Astrocyte of the hippocampus (primary cell): ENCODE data around the gene FER1L5.
A peak's percentile ranks its signal among the peaks of the same experiment; 100 is the strongest.

Source experiments
- DNase-seq: peaks from one replicate; pipeline ENCODE4 v3.0.0; 2011; ENCODE audit warnings: low read depth, low spot score

The FER1L5 gene

DNA sequence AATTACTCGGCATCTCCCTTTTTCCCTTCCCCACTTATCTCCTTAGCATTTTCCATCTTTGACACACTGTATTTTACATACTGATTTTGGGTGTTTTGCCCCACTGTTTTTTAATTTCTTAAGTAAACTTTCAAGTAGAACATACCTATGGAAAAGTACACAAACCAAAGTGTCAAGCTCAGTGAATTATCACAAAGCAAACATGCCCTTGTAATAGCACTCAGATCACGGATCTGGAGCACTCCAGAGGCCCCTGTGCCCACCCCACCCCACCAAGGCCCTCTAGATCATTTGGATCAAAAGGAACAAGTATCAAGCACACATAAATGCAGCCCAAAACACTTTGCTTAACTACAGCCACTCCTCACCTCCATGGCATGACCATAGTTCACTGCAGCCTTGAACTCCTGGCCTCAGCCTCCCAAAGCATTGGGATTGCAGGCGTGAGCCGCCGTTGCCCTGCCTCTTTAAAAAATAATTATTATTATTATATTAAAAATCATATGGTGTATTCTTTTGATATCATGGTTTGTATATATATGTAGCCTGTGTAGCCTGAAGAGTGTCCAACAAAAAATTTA, 38.1 kb downstream of the FER1L5 start:
- no peak for DNase-seq

DNA sequence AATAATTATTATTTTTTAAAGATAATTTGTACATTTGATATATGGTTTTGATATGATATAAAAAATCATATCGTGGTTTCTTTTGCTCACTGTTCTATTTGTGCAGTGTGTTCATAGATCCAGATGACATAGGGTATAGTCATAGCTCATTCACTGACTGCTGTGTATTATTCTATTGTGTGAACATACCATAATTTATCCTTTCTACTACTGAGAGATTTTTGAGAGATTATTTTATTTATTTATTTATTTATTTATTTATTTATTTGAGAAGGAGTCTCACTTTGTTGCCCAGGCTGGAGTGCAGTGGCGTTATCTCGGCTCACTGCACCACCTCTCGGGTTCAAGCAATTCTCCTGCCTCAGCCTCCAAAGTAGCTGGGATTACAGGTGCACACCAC, 39.0 kb downstream of the FER1L5 start:
- DNase-seq: no peak

DNA sequence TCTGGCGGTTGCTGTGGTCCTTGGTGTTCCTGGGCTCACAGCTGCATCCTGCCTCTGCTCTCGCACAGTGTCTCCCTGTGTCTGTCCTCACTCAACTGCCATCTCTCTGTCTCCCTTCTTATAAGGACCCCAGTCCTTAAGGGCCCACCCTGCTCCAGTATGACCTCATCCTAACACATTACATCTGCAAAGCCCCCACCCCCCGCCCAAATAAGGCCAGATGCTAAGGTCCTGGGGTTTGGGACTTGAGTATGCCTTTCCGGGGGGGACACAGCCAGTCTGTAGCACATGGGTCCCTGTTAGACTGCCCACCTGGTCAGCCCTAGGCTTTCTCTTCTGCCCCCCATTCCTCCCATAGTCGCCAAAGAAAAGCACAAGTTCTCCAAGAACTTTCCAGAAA, 40.7 kb downstream of the FER1L5 start:
- no peak for DNase-seq

DNA sequence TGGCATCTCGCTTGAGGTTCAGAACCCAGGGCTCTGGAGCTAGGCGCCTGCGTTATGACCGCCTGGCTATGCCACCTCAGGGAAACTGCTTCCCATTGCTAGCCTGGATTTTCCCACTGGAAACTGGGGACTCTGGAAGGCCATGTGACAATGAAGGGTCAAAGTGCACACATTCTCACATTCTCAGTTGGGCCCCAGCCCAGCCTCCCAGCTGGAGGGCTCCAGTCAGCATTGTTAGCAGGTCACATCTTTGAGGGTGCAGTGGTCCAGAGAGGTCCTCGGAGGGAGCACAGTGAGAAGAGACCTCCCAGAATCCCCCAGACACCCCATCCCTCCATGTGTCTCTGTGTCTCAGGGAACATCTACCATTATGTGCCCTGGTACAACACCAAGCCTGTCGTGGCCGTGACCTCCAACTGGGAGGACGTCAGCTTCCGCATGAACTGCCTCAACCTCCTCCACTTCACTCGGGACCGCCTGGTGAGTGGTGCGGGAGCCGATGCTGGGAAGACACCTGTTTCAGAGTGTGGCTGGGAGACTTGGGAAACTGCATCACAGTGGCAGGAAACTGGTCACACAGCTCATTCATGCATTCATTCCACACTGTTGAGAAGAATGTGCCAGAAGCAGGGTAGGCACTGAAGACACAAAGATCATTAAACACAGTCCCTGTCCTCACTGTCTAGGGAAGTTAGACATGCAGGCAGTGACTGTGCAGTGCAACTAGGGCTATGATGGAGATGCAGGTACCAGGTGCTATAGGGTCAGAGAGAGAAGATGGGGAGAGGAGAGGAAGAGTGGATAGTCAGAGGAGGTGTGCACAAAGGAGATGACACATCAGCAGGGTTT, 41.6 kb downstream of the FER1L5 start:
- DNase-seq: no peak

DNA sequence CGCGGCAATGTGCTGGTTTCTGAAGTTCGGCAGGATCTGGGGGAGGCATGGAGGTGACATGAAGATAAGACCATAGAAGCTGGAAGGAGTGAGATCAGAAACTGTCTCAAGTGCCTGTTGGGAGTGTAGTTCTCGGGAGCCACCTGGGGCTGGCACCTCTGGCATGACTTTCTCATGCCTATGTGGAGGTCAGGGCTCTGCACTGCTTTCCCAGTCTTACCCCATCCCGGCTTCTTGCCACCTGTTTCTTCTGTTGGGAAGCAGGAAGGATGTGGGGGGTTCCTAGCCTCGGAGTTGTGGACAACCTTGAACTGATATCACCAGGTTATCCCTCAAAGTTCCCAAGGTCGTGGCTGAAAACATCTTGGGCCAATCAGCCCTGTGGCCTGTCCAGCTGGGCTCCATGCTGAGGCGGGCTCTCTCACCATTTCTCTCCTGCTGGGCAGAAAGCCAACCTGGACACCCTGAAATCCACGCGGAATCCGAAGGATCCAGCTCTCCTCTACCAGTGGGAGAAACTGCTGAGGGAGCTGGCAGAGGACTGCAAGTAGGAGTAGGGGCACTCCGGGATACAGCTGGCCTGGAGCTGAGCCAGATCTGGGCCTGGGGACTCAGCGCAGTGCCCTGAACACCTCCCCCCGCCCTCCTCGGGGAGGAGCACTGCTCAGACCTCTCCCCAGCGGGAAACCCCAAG, 42.5 kb downstream of the FER1L5 start:
- no peak for DNase-seq

DNA sequence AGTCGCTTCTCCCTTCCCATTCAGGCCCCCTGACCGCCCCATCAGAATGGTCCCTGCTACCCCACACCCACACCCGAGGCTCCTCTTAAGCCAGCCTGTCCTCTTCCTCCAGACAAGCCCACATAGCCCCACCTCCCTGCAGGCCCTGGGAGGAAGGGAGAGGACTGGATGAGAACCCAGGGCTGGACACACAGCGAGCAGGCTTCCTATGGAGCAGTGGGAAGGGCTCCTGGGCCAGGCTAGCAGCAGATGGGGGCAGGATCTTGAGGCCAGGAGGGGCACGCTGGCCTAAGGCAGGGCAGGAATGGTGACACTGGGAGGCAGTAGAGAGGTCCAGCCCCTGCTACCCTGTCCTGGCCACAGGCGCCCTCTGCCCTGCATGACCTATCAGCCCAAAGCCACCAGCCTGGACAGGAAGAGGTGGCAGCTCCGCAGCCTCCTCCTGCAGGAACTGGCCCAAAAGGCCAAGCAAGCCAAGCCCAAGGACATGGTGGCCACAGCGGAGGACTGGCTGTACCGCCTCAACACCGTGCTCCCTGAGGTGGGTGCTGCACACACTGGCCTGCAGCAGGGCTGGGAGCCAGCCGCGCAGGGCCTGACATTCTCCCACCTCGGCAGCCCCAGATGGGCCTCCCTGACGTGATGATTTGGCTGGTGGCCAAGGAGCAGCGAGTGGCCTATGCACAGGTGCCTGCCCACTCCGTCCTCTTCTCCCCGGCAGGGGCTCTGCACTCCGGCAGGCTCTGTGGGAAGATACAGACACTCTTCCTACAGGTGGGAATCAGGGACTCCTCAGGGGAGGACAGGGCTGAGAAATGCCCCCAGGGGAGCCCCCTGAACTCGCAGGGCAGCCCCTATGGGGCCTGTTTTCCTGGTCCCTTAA, 43.3 kb downstream of the FER1L5 start:
- peak; percentile 20 for DNase-seq

DNA sequence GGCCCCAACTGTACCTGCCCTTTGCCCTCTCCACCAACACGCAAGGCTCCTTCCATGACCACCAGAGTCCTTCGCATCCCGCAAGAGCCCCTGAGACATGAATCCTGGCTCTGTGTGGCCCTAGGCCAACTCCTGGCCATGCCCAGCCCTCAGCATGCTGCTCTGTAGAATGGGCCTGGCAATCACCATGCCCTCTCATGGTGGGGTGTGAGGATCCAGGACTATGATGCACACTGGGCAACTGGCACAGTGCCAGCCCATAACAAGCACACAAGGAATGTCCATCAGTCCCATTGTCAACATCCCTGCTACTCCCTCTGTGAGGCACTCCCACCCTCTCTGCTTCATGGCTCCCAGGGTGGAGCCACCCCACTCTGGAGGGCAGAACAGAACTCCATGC, 44.7 kb downstream of the FER1L5 start:
- no peak for DNase-seq

DNA sequence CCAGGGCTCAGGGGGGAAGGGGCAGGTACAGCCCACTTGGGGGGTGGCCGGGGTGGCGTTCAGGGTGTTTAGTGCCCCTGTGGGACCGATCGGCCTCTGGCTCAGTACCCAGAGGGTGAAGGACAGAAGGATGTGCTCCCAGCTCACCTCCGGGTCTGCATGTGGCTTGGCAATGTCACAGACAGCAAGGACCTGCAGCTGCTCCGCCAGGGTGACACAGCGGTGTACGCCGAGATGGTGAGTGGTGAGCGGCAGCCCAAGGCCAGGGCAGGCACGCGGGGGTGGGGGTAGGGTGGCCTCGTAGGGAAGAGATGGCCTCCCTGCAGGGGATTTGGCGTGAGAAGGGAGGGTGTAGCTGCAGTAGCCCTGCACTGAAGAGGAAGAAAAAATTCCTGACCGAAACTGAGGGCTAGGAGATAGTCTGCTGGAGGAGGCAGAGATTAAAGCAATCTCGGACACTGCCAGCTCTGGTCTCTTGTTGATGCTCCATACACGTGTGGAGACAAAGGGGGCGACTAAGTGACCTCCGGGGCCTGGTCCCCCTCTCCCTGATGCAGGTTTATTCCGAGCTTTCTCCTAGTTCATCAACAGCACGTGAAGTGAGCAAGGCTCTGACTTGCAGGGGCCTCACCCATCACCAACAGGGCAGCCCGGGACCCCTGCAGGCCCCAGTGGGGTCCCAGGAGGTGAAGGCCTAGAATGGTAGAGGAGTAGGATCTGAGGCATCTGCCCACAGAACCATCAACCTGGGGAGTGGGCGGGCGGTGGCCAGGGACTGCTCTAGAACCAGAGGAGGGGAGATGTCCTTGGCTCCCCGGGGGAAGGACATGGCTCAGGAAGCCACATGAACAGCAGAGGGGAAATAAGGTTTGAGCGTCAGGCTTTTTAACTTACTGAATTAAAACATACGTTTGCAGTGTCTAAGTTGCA, 45.4 kb downstream of the FER1L5 start:
- DNase-seq: no peak

DNA sequence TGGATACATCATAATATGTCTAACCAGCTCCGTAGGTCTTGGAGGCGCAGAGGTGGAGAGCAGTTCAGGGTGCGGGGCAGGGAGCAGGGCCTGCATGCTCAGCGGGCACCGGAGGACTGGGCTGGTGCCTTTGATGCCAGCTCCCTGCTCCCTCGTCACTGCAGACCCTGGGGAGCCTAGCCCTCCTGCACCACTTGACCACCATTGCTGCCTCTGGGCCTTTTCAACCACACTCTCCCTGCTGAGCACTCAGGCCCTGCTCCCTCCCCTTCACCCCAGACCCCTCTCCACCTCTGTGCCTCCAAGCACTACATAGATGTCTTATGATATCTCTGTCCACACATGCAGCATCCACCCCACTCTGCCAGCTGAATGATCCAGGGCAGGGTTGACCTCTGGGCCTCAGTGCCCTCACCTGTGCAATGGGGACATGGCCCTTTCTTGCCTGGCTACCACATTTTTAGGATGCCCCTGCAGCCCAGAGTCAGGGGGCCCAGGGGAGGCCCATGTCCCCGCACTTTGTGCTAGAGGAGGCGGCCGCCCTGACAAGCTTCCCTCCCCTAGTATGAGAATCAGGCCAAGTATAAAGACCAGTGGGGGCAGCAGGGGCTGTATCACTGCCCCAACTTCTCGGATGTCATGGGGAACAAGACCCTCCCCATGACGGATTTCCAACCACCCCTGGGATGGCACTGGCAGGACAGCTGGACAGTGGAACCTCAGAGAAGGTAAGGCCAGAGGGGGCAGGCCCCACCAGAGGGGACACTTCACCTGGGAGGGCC, 46.3 kb downstream of the FER1L5 start:
- DNase-seq: no peak

DNA sequence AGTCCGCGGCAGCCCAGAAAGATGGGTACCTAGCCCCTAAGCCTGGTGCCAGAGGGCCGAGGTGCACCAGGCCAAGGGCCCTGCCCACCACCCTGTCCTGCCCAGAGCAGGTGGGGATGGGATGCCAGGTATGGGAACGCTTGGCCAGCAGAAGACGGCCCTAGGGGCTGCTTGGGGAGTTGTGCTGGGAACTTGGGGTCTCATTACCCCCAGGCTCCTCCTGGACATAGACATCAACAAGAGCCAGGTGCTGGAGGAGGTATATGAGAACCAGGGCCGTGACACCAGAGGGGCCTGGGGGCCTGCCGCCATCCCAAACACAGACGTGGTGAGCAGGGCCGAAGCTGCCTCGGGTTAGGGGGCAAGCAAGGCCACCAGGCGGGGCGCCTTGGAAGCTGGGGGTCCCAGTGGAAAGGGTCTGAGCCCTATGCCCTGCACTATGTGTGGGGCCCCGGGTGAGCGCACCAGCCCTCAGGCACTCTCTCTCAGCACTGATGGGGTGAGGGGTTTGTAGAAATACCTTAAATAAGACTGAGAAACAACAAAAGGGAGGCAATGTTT, 46.9 kb downstream of the FER1L5 start:
- DNase-seq: no peak

DNA sequence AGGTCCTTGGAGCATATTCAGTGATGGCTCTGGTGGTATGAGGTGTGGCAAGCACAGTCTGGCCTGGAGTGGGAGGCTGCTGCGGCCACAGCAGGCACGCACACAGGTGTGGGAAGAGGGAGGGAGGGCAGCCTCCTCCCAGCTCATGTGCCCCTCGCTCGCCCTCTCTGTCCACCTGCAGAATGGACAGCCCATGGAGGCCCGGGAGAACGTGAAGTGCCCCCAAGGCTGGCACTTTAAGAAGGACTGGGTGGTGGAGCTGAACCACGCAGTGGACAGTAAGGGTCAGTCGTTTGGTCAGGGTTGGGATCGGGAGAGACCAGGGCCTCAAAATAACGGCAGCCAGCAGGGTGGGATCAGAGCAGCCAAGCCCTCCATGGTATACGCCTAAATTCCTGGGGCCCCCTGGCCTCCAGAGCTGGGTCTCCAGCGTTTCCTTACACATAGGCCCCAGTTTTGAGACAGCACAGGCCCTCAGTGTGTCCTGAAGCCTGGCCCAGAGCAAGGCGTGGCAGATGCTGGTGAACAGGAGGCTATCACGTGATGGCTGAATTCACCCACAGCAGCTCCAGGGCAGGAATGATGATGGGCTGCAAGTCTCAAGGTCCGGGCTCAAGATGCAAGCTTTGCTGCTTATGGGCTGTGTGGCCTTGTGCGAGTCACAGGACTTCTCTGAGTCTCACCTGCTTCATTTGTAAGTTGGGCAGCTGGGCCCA, 47.9 kb downstream of the FER1L5 start:
- DNase-seq: no peak

DNA sequence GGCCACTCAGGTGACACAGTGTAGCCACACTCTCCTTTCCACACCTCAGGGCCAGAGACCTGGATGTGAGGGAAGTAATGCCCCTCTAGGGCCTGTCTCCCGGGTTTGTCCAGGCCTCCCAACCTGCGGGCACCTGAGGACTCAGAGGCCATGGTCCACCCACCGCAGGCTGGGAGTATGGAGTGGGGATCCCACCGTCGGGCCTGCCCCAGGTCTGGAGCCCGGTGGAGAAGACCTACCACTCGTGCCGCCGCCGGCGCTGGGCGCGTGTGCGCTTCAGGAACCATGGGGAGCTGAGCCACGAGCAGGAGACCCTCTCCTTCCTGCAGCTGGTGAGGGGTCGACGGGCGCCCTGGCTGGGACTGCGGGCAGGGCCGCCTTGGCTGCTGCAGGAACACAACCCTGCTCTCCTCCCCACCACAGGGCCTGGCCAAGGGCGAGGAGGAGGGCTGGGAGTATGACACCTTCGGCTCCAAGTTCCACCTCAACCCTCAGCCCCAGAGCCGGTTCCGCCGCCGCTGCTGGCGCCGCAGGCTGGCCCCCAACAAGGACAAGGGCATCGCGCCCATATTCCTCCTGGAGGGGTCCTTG, 48.6 kb downstream of the FER1L5 start:
- DNase-seq: no peak

DNA sequence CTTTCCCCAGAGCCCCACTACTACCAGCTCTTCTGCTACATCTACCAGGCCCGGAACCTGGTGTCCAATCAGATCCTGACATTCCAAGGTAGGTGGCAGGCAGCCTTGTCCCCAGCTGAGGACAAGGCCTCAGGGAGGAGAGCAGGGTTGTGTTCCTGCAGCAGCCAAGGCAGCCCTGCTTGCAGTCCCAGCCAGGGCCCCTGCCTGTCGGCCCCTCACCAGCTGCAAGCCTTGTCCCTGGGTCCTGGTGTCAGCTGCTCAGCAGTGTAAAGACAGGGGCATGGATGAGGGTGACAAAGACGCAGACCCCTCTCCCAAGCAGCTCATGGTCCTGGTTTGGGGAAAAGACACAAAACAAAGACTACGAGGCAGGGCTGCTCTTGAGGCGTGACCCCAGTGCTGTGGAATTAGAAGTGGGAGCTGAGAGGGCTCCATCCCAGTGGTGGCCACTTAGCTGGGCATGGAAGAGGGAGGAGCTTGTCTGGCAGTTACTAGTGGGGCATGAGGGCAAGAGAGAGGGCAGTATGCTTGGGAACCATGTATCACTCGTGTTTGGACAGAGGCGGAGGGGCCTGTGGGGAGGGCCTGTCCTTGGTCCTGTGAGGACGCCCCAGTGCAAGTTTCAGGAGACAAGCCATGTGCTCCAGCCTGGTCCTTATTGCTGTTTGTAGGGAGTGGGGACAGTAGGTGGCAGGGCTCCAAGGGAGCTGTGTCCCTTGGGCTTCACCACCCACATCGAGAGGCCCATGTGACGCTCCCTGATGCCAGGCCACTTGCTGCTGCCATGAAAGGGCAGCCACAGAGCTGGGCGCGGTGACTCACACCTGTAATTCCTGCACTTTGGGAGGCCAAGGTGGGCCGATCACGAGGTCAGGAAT, 49.8 kb downstream of the FER1L5 start:
- no peak for DNase-seq

DNA sequence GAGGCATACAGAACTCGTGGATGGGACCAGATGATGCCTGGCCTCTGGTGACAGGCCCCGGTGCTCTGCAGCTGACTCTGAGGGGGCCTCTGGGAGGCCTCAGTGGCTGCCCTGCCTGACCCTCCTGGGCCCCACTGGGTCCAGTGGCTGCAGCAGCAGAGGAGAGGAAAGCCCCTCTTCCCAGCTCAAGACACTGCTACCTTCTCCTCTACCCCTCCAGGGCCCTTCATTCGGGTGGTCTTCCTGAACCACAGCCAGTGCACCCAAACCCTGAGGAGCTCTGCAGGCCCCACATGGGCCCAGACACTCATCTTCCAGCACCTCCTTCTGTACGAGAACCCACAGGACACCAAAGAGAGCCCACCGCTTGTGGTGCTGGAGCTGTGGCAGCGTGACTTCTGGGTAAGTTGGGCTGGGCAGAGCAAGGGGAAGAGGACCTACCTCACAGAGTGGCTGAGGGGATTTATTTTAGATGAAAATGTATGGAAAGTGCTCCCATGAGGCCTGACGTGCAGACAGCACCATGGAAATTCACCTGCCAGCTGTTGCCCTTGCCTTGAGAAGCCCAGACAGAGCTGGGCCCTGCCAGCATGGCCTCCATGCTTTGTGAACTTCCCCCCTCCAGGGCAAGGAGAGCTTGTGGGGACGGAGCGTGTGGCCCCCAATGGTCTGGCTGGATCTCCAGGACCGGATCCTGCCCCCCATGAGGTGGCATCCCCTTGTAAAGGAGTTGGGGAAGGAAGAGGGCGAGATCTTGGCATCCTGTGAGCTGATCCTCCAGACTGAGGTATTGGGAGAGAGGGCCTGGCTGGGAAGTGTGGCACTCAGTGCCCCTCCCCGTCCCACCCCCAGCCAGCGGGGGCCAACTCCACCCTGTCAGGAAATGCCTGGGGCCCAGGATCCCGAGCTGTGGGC, 51.0 kb downstream of the FER1L5 start:
- no peak for DNase-seq

DNA sequence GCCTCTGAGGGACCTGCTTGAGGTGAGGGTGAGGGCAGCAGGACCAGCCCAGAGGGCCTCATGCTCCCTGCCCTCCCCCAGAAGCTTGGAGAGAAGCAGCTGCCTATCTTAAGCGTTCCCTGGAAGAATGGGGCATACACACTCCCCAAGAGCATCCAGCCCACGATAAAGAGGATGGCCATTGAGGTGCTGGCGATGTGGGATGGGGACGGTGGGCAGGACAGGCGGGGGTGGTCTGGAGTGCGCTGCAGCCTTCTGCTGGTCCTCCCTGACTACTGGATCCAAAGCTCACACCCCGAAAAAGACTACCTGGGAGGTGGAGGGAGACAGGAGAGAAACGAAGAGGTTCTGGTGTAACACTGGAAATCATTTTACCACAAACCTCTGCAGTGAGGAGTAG, 51.7 kb downstream of the FER1L5 start:
- no peak for DNase-seq

DNA sequence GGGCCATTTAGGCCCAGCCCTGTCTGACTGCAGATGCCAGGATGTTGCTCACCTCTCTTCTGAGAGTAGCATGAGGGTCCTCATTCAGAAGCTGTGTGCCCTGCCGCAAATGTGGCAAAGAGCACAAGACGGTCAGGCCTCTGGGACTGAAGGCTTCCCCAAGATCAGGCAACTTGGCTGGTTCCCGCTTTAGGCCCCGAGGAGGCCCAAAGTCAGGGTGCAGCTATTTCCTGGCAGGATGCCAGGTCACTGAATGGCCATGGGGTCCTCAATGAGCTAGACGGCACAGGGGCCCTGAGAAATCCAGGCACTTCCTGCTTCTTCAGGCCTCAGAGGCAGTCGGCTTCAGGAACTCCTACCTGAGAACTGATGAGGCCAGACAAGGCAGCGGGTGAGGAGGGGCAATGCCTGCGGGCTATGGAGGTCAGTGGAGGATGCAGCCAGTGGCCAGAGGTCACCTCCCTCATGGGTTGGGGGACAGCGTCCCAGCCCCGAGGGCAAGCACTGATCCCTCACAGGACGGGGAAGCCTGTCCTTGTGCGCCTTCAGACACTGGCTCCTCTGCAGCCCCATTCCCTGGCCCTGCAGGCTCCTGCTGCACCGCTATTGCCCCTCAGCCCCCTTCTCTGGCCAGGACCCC, 52.4 kb downstream of the FER1L5 start:
- DNase-seq: no peak
